Measurements from ENCODE around the gene ARAP1.

- no peak for TF ChIP-seq POLR2A (IDR thresholded peaks at IDR 0.05; ENCODE audit: low read depth, low read length)
- no peak for TF ChIP-seq SPI1 (IDR thresholded peaks at IDR 0.05; ENCODE audit: low read depth, low read length)
- TF ChIP-seq TAF1 (IDR thresholded peaks at IDR 0.05; ENCODE audit: low read depth, low read length) = no peak
- TF ChIP-seq POLR2AphosphoS5 (IDR thresholded peaks at IDR 0.05; ENCODE audit: low read depth, low read length) = no peak
These were observed 8.6 kb upstream of the ARAP1 start for GRCh38 chr11:72760539-72761405.
